HG03571 (cell line): ENCODE data around the gene PCYT2.

Source experiments
- ATAC-seq: cut with Tn5 transposase; IDR thresholded peaks from one replicate; pipeline ENCODE4 v1.9.1; 2021; ENCODE audit not compliant: unreplicated experiment

The PCYT2 gene

DNA sequence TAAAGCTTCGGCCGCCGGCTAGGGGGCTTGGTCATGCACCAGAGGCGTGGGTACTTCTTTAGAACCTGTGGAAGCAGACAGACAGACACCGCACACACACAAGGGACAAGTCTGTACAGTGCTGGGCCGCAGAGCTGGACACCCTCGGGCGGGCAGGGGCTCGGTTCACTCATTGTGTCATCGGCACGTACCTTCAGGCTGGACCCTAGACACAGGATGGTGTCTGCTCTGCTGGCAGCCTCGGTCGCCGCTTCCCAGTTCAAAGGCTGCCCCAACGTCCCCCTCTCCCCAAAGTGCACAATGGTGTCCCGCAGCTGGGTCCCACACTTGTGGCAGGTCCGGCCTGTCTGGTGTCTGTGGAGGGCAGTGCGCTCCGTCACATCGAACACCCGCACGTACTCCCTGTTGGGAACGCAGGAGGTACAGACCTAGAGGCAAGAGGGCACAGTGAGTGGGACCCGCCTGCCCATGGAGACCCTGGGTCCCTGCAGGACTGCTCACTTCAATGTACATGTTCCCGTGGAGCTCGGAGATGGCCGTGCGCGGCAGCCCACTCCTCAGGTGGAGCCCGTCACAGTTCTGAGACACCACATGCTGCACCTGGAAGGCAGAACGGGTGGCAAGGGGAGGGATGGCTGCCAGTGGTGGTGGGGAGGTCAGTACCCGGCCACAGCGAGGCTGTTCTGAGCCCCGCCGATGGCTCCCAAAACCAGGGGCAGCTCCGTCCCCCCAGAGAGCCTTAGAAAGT lies 3.1 kb upstream of the PCYT2 start:
- no peak for ATAC-seq

GRCh38 chr17:81913394-81914102 lies 2.3 kb upstream of the PCYT2 start:
- no peak for ATAC-seq

DNA sequence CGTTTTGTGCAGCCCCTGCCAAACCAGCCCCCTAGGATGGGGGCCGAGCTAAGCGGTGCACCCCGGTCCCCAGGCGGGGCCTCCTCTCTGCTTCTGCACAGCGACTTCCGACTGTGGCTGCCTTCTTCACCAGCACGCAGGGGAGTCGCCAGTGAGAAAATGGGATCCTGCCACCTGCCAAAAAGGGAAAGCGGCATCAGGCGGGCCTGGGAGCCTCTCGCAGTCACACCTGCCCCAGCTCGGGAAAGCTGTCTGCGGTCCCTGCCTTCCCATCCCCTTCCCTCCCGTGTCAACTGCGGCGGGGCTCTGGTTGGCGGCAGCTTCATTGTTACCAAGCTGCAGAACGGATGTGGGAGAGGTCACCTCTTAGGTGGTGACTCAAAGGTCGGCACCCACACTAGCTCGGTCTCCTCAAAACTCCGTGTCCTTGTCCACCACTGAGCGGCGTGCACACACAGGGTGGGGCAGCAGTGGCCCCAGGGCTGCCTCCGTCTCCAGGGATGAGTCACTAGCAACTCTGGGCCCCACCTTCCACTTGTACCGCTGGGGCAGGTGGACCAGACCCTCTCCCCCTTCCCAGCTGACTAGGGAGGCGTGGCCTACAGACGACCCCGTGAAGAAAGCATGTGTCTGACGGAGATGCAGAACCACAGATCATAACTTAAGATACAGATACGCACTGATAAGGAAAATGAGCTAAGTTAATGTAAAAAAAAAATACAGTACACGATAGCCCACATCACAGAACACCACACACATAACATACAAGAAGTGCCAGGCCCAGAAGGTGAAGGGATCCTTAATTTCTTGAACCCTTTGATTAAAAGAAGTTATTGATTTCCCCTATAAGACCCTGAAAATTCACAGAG lies 1.5 kb upstream of the PCYT2 start:
- no peak for ATAC-seq

DNA sequence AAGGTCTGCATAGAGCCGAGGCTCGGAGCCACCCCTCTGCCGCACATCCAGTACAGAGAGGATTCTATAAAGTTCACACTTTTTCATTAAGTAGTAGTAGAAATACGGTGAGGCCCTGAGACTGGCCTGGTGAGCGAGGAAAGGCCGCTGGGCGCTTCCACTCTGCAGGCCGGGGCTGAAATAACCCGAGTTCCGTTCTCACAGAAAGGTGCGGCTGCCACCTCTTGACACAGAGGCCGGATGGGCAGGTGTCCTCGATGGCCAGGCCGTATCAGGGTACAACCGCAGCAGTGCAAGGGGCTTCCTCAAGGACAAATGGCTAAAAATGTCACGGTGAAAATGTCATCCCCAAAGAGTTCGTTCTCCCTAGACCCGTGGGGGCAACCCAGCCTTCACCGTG lies 770 bp upstream of the PCYT2 start:
- no peak for ATAC-seq

DNA sequence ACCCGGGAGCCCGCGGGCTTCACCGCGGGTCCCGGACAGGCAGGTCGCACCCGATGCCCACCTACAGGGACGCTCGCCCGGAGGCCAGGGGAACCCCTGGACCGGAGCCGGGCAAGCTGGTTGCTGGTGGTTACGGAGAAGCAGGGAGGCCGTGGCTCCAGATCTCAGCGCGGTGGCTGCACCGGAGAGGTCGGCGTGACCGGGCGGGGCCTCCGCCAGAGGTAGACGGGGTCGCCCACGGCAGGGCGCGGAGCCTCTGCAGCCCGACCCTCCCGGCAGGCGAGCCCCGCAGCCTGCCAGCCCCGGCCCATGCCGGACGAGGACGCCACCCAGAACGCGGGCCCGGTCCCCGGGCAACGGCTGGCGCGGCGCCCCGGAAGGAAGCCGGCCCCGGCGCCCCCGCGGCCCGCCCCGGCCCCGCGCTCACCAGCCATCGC lies 341 bp downstream of the PCYT2 start:
- peak; percentile 18 for ATAC-seq

DNA sequence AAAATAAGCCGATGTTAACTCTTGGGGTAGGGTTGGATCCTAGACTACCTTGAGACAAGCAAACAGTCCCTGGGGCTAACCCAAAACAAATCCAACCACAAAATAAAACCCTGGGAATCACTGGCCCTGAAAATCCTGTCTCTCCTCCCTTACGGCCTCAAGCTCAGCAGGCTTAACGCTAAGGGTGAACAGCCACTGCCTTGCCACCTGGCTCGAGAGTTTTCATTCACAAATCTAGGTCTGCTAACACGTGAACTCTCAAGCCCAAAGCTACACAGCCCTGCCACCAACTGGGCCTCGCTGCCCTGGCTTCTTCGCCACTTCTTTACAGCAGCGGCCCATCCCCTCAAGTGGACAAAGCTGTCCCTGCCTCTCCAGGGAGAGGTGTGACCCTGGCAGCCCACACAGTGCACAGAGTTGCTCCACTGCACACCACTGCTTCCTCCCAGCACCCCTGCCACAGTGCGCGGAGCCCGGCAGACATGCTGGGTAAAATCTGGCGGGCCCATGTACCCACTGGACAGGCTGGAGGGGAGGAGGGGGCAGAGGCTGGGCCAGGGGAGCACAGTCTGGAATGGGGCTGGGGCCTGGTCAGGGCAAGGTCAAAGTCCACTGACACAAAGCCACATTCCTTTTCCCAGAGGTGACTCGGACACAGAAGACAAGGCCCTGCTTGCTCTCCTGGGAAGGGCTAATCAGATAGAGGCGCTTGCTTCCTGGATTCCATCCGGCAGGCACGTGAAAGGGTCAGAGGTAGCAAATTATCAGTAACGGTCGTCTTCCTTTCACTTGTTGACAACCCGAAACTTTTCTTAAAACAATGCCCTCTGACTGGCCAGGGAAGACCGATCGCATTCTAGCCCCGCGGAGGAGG lies 996 bp downstream of the PCYT2 start:
- ATAC-seq, result no peak

GRCh38 chr17:81909231-81909630 lies 2.0 kb downstream of the PCYT2 start:
- ATAC-seq, result no peak

- ATAC-seq, result no peak
Measured at GRCh38 chr17:81908793-81909192, 2.4 kb downstream of the PCYT2 start.

DNA sequence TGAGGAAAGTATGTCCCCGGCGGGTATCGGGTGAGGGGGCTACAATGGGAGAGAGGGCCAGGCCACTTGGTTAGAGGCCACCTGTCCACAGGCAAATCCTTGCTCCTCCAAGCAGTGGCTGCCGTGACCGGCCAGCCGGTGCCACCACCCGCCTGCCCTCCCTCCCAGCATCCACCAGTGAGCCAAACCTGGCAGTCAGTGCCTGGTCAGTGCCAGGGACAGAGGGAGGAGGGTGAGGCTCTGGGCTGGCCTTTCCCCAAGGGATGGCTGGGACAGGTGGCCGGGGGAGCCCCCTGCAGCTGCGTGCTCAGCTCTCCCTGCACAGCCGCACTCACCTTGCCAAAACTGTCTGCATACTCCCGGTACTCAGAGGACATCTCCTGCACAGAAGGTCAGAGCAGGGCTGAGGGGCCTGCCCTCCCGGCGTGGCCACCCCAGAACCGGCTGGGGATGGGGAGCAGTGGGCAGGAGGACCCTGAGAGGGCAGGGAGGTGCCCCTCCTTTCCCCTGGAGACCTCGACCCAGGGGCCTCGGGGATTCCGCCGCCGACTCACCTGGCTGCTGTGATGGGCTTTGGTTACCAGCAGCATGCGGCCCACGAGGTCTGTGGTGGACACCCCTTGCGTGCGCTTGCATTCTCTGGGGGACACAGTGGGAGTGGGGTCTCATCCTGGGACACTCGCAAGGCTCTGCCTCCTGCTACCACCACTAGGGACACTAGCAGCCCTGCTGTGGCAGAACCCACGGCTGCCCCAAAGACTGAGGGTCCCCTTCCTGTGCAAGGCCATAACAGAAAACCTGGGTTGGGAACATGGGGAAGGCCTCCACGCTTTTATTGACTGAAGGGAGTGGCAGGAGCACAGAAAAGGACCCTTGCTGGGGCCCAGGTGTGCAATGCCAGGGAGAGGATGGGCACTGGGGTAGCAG lies 3.7 kb downstream of the PCYT2 start:
- no peak for ATAC-seq

- no peak for ATAC-seq
Measured at GRCh38 chr17:81906476-81907218, 4.6 kb downstream of the PCYT2 start.

GRCh38 chr17:81905993-81906392 lies 5.2 kb downstream of the PCYT2 start:
- no peak for ATAC-seq

DNA sequence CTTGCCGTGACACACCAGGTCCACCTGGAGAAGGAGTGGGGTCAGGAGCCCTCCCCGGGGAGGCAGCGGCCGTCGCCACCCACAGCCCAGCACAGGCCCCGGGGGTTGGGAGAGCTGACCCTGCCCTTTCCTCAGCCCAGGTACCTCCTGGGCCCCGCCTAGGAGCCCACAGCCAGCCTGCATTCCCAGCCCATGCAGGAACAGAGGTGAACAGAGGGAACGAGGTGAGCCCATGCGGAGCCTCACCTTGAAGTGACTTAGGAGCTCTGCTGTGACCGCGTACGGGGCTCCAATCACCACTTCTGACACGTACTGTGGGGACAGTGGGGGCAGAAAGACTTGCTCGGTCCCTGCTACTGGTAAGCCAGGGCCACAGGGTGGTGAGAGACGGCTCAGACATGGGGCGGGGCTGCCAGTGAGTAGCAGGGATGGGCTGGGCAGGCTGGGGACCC lies 5.7 kb downstream of the PCYT2 start:
- no peak for ATAC-seq

DNA sequence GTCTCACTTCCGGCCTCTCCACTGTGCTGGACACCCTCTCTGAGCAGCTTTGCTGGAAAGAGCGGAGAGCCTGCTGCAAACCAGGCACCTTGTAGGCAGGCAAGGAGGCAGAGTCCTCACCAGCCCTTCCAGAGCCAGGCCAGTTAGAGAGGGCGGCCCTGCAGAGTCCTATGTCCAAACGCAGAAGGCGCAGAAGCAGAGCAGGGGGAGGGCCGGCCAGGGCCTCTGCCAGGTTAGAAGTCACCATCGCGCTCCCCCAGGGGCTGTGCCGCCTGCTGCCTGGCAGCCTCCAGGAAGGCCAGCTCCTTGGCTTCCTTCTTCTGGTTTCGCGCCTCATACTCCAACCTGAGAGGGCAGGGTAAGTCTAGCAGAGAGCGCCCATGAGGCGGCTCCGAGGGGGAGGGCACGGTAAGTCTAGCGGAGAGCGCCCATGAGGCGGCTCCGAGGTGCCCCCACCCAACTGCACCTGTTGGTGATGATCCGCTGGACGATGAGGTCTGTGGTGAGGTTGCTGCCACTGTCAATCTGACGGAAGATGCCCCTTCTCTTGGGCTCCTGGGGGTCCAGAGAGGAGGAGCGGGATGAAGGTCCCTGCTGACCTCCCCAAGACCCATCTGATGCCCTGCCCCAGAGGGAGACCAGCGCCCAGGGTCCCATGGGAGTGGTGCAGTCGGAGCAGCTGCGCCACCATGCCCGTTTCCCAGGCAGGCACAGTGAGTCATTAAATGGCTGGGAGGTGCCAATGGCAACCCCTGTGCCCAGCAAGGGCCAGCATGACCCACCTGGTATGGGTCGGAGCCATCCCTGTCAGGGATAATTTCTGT lies 6.4 kb downstream of the PCYT2 start:
- ATAC-seq, result no peak

- no peak for ATAC-seq
Measured at GRCh38 chr17:81903896-81904599, 7.2 kb downstream of the PCYT2 start.

DNA sequence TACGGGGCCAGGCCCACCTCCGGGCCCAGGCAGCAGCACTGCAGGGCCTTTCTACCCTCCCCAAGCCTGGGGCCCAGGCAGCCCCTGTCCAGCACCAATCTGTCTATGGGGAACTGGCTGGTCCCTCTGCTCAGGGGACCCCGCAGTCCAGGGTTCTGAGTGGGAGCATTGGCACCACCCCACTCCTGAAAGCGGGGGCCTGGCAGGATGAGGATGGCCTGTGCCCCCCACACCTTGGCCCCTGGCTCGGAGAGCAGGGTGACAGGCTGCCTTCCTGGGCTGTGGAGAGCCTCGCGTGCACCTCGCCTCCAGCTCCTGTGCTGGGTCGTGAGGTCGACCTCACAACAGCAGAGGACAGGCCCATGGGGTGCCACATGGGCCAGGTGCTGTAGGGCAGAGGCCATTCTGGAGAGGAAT lies 7.8 kb downstream of the PCYT2 start:
- no peak for ATAC-seq

DNA sequence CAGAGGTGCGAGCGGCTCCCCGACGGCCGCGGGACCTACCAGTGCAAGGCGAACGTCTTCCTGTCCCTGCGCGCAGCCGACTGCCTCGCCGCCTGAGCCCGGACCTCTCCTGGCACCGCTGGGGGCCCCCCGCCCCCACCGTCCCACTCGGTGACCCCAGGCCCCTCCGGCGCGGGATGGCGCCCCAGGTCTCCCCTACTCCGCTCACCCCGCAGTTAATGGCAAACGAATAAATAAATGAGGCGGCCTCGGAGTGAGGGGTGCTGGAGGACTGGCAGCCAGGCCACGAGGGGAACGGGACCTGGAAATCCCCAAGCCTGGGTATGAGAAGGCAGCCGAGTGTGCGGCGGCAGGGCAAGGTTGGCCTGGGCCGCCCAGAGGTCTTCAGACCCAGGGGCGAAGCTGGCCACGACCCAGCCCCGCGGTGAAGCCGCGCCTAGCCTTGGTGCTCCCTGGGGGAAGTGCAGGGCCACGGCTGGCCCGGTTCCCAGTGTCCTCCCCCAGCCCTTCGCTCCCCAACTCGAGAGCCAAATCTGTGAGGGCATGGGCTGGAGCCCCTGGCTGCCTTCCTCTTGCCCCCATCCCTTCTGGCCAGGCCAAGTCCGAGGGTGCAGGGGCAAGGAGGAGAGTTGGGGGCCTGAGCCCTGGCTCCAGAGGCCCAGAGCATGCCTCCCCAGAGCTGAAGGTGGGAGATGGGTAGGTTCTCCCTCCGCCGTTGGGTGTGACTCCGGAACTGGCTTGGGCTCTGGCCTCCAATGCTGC lies 8.4 kb downstream of the PCYT2 start:
- ATAC-seq, result no peak
